ENCODE results near the gene HBA1.
"Not testable (repeated sequence)": the region's sequence is repeated elsewhere in the genome, so short reads cannot be mapped to it uniquely, and the experiment has no call there.

The HBA1 gene

GRCh38 chr16:191831-192230 is 15.4 kb downstream of the HBA1 start:
- H3K4me3 ChIP-seq (ENCODE audit: low read depth, low read length), result no peak overlapping the region
- no peak for TF ChIP-seq CTCF (IDR thresholded peaks at IDR 0.05; ENCODE audit: low read depth, low read length)

- TF ChIP-seq CTCF (IDR thresholded peaks at IDR 0.05; ENCODE audit: low read depth, low read length), result no peak
- no peak overlapping the region for H3K4me3 ChIP-seq (ENCODE audit: low read depth, low read length)
These were observed 16.2 kb downstream of the HBA1 start for GRCh38 chr16:192686-193085.

- TF ChIP-seq CTCF (IDR thresholded peaks at IDR 0.05; ENCODE audit: low read depth, low read length), result no peak
- H3K4me3 ChIP-seq (ENCODE audit: low read depth, low read length), result no peak overlapping the region
These were observed 17.0 kb downstream of the HBA1 start for GRCh38 chr16:193441-193840.

GRCh38 chr16:194516-194915 is 18.0 kb downstream of the HBA1 start:
- TF ChIP-seq CTCF (IDR thresholded peaks at IDR 0.05; ENCODE audit: low read depth, low read length), result no peak
- no peak overlapping the region for H3K4me3 ChIP-seq (ENCODE audit: low read depth, low read length)

- no peak overlapping the region for H3K4me3 ChIP-seq (ENCODE audit: low read depth, low read length)
- no peak for TF ChIP-seq CTCF (IDR thresholded peaks at IDR 0.05; ENCODE audit: low read depth, low read length)
These were observed 23.9 kb downstream of the HBA1 start for GRCh38 chr16:200388-200787.

GRCh38 chr16:203246-203645 is 26.8 kb downstream of the HBA1 start:
- H3K4me3 ChIP-seq (ENCODE audit: low read depth, low read length), result no peak overlapping the region
- no peak for TF ChIP-seq CTCF (IDR thresholded peaks at IDR 0.05; ENCODE audit: low read depth, low read length)

- H3K4me3 ChIP-seq (ENCODE audit: low read depth, low read length), result not testable (repeated sequence)
These were observed 27.6 kb downstream of the HBA1 start for GRCh38 chr16:204046-204445.

GRCh38 chr16:209359-209758 is 32.9 kb downstream of the HBA1 start:
- H3K4me3 ChIP-seq (ENCODE audit: low read depth, low read length), result not testable (repeated sequence)

- H3K4me3 ChIP-seq (ENCODE audit: low read depth, low read length), result not testable (repeated sequence)
These were observed 35.2 kb downstream of the HBA1 start for GRCh38 chr16:211631-212180.

All from WI38 (cell line).